HepG2 (cell line): Measurements from ENCODE around the gene ACTL8.

Experiments used
- EZH2 ChIP-seq: conservative IDR thresholded peaks from 2 replicates; pipeline ENCODE4 v1.6.1; 2012; ENCODE audit warnings: mild to moderate bottlenecking, low read depth, low read length, moderate library complexity
- RFX1 ChIP-seq: fragments of 450-650 bp; IDR thresholded peaks from 2 replicates; pipeline ENCODE4 v1.6.1; 2017
- ZNF143 ChIP-seq: sonication (generic); formaldehyde crosslinking; IDR thresholded peaks from 2 replicates; pipeline ENCODE4 v1.4.0; 2020; ENCODE audit warnings: missing genetic modification reagents
- TF ChIP-seq, protein P1 (sequence below): sonication (generic); formaldehyde crosslinking; IDR thresholded peaks from 2 replicates; pipeline ENCODE4 v1.4.0; 2020; ENCODE audit warnings: mild to moderate bottlenecking, missing genetic modification reagents
- TF ChIP-seq, protein P2 (sequence below): sonication (generic); formaldehyde crosslinking; IDR thresholded peaks from 2 replicates; pipeline ENCODE4 v1.4.0; 2020; ENCODE audit warnings: missing genetic modification reagents
- TF ChIP-seq, protein P3 (sequence below): sonication (generic); formaldehyde crosslinking; IDR thresholded peaks from 2 replicates; pipeline ENCODE4 v1.5.0; 2020; ENCODE audit warnings: missing genetic modification reagents
- TF ChIP-seq, protein P4 (sequence below): sonication (generic); formaldehyde crosslinking; IDR thresholded peaks from 2 replicates; pipeline ENCODE4 v1.4.0; 2020; ENCODE audit warnings: missing genetic modification reagents, borderline replicate concordance

DNA sequence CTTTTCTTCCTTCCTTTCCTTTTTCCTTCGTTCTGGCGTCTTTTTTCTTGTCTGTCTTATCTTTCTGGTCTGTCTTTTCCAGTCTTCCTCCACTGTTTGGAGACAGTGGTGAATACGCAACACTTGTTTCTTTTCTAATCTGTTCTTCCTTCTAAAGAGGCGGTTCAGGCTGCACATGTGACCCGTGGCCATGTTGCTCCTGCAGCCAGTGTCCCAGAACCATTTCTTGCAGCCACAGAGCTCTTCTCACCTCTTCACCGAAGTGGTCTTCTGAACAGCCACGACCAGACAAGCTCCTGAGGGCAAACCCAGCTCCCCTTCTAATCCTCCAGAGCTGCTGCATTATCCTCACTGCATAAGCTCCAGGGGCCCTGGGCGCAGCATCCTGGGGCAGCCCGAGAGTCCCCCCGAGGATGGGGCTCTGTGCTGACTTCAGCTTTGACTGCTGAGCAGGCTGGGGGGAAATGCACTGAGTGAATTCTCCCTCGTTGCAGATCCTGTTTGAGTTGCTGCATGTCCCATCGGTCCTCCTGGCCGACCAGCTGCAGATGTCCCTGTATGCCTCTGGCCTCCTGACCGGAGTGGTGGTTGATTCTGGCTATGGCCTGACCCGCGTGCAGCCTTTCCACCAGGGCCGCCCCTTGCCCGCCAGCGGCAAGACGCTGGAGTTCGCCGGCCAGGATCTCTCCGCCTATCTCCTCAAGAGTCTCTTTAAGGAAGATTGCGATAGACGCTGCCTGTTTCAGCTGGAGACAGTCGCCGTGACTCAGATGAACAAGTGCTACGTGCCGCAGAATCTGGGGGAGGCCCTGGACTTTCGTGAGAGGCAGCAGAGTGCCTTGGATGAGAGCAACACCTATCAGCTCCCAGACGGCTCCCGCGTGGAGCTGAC lies 70.4 kb downstream of the ACTL8 start:
- TF ChIP-seq, protein P1, sequence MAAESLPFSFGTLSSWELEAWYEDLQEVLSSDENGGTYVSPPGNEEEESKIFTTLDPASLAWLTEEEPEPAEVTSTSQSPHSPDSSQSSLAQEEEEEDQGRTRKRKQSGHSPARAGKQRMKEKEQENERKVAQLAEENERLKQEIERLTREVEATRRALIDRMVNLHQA (CRISPR knock-in tag), result no peak
- TF ChIP-seq ZNF143 (CRISPR knock-in tag), result no peak
- TF ChIP-seq, protein P2, sequence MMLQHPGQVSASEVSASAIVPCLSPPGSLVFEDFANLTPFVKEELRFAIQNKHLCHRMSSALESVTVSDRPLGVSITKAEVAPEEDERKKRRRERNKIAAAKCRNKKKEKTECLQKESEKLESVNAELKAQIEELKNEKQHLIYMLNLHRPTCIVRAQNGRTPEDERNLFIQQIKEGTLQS, result no peak
- TF ChIP-seq, protein P3, sequence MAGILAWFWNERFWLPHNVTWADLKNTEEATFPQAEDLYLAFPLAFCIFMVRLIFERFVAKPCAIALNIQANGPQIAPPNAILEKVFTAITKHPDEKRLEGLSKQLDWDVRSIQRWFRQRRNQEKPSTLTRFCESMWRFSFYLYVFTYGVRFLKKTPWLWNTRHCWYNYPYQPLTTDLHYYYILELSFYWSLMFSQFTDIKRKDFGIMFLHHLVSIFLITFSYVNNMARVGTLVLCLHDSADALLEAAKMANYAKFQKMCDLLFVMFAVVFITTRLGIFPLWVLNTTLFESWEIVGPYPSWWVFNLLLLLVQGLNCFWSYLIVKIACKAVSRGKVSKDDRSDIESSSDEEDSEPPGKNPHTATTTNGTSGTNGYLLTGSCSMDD (CRISPR knock-in tag), result no peak
- TF ChIP-seq RFX1, result no peak
- TF ChIP-seq EZH2, result no peak
- TF ChIP-seq, protein P4, sequence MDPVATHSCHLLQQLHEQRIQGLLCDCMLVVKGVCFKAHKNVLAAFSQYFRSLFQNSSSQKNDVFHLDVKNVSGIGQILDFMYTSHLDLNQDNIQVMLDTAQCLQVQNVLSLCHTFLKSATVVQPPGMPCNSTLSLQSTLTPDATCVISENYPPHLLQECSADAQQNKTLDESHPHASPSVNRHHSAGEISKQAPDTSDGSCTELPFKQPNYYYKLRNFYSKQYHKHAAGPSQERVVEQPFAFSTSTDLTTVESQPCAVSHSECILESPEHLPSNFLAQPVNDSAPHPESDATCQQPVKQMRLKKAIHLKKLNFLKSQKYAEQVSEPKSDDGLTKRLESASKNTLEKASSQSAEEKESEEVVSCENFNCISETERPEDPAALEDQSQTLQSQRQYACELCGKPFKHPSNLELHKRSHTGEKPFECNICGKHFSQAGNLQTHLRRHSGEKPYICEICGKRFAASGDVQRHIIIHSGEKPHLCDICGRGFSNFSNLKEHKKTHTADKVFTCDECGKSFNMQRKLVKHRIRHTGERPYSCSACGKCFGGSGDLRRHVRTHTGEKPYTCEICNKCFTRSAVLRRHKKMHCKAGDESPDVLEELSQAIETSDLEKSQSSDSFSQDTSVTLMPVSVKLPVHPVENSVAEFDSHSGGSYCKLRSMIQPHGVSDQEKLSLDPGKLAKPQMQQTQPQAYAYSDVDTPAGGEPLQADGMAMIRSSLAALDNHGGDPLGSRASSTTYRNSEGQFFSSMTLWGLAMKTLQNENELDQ, result no peak
